Effector CD4-positive, alpha-beta T cell (primary cell): ENCODE measurements around the gene FIGNL1.
"Not testable (repeated sequence)": the region's sequence is repeated elsewhere in the genome, so short reads cannot be mapped to it uniquely, and the experiment has no call there.

Source experiments
- DNase-seq: peaks from one replicate; pipeline ENCODE4 v3.0.0-alpha.2; 2020

Gene FIGNL1

DNA sequence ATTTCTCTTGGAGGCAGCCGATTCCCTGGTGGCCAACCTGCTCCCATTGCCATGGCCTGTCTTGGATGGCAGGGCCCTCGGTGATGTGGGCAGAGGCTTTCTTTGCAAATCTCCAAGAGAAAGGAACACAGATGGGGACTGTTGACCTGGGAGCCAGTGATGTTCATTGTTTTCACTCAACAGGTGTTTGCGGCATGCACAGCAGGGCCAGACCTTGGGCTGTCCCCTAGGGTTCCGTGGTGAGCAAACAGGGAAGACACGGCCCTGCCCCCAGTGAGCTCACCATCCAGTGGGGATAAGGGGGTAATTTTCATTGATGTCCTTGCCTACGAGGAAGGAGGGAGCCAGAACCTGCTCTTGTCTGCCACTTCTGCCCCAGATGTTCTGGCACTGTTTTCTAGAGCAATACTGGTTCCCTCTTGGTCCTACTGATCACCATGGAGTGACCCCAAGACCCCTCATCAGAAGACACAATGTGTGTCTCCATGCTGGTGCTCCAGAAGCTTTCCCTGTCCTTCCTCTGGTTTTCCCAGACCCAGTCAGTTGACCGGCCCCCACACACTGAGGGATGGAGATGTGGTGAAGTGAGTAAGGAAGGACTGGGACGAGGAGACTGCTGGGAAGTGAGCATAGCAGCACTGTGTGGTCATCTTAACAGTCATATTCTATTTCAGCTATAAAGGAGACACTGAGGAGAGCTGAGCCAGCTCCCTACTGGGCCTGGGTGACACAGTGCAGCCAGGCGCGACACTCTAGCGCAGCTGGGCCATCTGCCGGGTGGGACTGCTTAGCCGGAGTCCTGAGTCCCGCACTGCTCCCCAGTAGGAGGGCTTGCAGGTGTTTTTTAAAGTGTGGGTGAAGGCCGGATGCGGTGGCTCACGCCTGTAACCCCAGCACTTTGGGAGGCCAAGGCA, 20.4 kb upstream of the FIGNL1 start:
- no peak for DNase-seq

DNA sequence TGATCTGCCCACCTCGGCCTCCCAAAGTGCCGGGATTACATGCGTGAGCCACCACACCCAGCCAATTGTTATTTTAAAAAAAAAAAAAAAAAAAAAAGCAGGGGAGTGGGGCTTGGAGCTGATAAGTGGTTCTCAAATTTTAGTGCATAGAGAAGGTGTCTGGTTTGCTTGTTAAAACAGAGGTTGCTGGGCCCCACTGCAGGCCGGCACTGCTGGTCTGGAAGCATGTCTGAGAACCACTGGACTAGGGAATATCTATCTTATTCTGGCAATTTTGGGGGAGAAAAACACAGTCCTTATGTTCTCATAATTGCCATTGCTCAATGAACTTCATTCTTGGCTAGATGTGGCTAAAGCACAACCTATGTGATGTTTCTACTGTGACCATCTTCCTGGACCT, 19.0 kb upstream of the FIGNL1 start:
- DNase-seq = no peak

GRCh38 chr7:50467817-50468610, 17.9 kb upstream of the FIGNL1 start:
- DNase-seq = peak; percentile 67

- no peak for DNase-seq
Measured at GRCh38 chr7:50466815-50467585, 16.9 kb upstream of the FIGNL1 start.

- DNase-seq = no peak
Measured at GRCh38 chr7:50463035-50463434, 12.9 kb upstream of the FIGNL1 start.

GRCh38 chr7:50462361-50462760, 12.2 kb upstream of the FIGNL1 start:
- no peak for DNase-seq

GRCh38 chr7:50461695-50462094, 11.5 kb upstream of the FIGNL1 start:
- no peak for DNase-seq

GRCh38 chr7:50459183-50459582, 9.0 kb upstream of the FIGNL1 start:
- DNase-seq = not testable (repeated sequence)

DNA sequence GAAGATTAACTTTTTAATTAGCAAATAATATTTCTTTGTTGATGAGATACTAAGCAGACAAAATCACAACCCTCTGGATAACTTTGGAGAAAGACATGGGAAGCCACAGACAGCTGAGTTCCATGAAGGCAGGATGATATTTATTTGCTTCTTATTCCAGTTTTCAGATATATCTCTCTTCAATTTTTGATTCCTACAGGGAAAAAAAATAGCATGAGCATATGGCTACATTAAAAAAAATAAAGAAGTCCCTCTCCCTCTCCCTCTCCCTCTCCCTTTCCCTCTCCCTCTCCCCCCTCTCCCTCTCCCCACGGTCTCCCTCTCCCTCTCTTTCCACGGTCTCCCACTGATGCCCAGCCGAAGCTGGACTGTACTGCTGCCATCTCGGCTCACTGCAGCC, 8.5 kb upstream of the FIGNL1 start:
- not testable (repeated sequence) for DNase-seq

- DNase-seq = no peak
Measured at GRCh38 chr7:50456371-50457123, 6.4 kb upstream of the FIGNL1 start.

- no peak for DNase-seq
Measured at GRCh38 chr7:50455658-50456057, 5.5 kb upstream of the FIGNL1 start.

GRCh38 chr7:50454968-50455367, 4.8 kb upstream of the FIGNL1 start:
- no peak for DNase-seq

GRCh38 chr7:50450590-50451032, 461 bp upstream of the FIGNL1 start:
- peak; percentile 11 for DNase-seq

DNA sequence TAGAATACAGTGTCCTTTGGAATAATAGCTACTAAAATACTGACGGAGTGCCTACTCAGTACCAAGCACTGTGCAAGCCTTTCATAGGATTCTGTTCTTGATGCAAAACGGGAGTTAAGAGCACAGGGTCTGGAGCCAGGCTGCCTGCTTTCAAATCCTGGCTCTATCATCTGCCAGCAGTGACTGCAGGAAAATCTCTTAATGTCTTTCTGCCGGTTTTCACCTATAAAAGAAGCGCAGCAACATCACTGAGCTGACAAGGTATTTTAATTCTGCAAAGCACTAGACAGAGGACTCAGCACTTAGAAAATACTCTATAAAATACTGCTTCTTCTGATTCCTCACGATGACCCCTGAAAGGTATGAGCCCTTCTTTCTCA, 659 bp downstream of the FIGNL1 start:
- DNase-seq = no peak

DNA sequence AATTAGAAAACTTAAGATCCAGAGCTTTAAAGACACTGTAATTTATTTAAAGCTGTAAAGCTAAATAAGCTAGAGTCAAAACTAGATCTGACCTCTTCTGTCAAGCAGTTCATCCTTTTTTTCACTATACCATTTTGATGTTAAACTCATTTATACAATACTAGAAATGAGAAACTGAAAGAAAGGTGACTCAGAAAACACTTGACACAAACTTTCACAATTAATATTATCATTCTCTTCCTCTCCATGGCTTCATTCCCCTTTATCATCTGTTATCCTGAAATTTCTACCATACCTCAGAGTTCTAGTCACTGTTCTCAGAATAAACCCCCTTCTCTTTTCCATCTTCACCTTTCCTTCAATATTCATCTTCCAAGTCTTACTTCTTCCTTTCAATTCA, 1.3 kb downstream of the FIGNL1 start:
- no peak for DNase-seq

- DNase-seq = no peak
Measured at GRCh38 chr7:50446542-50446960, 3.6 kb downstream of the FIGNL1 start.

- DNase-seq = no peak
Measured at GRCh38 chr7:50436133-50436806, 13.9 kb downstream of the FIGNL1 start.

GRCh38 chr7:50431722-50432305, 18.3 kb downstream of the FIGNL1 start:
- no peak for DNase-seq

GRCh38 chr7:50431316-50431715, 18.8 kb downstream of the FIGNL1 start:
- no peak for DNase-seq

- no peak for DNase-seq
Measured at GRCh38 chr7:50428911-50429310, 21.2 kb downstream of the FIGNL1 start.

GRCh38 chr7:50427518-50427917, 22.6 kb downstream of the FIGNL1 start:
- DNase-seq = no peak
